Panc1 (cell line): ENCODE results near the gene PECR.

Experiments
- CTCF ChIP-seq: fragments of 450-650 bp; IDR thresholded peaks from 2 replicates; pipeline ENCODE4 v1.5.1; 2017; ENCODE audit warnings: mild to moderate bottlenecking
- POLR2AphosphoS5 ChIP-seq: IDR thresholded peaks from 2 replicates; pipeline ENCODE4 v1.6.1; 2012; ENCODE audit warnings: mild to moderate bottlenecking, low read depth, low read length, moderate library complexity
- REST ChIP-seq, 2 experiments: IDR thresholded peaks; 2 replicates each; pipeline ENCODE4 v1.6.1; 2011 to 2012; ENCODE audit warnings: low read depth in 2 of 2, control low read depth in 1 of 2, low read length in 1 of 2, mild to moderate bottlenecking in 1 of 2, moderate library complexity in 1 of 2; ENCODE audit not compliant: insufficient read depth in 1 of 2
- SIN3A ChIP-seq: IDR thresholded peaks from 2 replicates; pipeline ENCODE4 v1.6.1; 2012; ENCODE audit warnings: low read depth, mild to moderate bottlenecking, low read length, moderate library complexity, borderline replicate concordance; ENCODE audit not compliant: insufficient read depth
- TCF7L2 ChIP-seq: IDR thresholded peaks from 2 replicates; pipeline ENCODE4 v1.6.1; 2011; ENCODE audit warnings: mild to moderate bottlenecking, low read depth, low read length, inconsistent platforms

GRCh38 chr2:216119986-216120385 lies 38.4 kb upstream of the PECR start:
- TF ChIP-seq CTCF = no peak
- TF ChIP-seq POLR2AphosphoS5 = no peak
- TF ChIP-seq SIN3A = no peak
- no peak for TF ChIP-seq REST (IDR thresholded peaks at IDR 0.05; ENCODE audit: insufficient read depth in 1 of 2, low read depth in 2 of 2, low read length in 1 of 2)
- no peak for TF ChIP-seq TCF7L2
